HS-27A (cell line): ENCODE measurements around the gene ANKRD30BL.
"Not testable (repeated sequence)": the region's sequence is repeated elsewhere in the genome, so short reads cannot be mapped to it uniquely, and the experiment has no call there.

Source experiments
- DNase-seq: peaks from one replicate; pipeline ENCODE4 v3.0.0-alpha.2; 2012; ENCODE audit warnings: low read depth, missing footprints

Gene ANKRD30BL

GRCh38 chr2:132161161-132162124 is at the start of gene ANKRD30BL:
Gene ANKRD30BL (minus strand): TSS chr2:132161952. CDS start chr2:132161705, 247 bp downstream.
- DNase-seq = not testable (repeated sequence)

GRCh38 chr2:132202866-132203265 is 41.1 kb upstream of the ANKRD30BL start:
- not testable (repeated sequence) for DNase-seq

GRCh38 chr2:132192854-132193253 is 31.1 kb upstream of the ANKRD30BL start:
- not testable (repeated sequence) for DNase-seq

- DNase-seq = not testable (repeated sequence)
Measured at GRCh38 chr2:132167100-132167499, 5.3 kb upstream of the ANKRD30BL start.

- DNase-seq = not testable (repeated sequence)
Measured at GRCh38 chr2:132162125-132162660, 441 bp upstream of the ANKRD30BL start.

GRCh38 chr2:132146774-132147173 is 15.0 kb downstream of the ANKRD30BL start:
- peak; percentile 7 for DNase-seq
